ENCODE measurements around the gene METAP1D.

METAP1D gene

DNA sequence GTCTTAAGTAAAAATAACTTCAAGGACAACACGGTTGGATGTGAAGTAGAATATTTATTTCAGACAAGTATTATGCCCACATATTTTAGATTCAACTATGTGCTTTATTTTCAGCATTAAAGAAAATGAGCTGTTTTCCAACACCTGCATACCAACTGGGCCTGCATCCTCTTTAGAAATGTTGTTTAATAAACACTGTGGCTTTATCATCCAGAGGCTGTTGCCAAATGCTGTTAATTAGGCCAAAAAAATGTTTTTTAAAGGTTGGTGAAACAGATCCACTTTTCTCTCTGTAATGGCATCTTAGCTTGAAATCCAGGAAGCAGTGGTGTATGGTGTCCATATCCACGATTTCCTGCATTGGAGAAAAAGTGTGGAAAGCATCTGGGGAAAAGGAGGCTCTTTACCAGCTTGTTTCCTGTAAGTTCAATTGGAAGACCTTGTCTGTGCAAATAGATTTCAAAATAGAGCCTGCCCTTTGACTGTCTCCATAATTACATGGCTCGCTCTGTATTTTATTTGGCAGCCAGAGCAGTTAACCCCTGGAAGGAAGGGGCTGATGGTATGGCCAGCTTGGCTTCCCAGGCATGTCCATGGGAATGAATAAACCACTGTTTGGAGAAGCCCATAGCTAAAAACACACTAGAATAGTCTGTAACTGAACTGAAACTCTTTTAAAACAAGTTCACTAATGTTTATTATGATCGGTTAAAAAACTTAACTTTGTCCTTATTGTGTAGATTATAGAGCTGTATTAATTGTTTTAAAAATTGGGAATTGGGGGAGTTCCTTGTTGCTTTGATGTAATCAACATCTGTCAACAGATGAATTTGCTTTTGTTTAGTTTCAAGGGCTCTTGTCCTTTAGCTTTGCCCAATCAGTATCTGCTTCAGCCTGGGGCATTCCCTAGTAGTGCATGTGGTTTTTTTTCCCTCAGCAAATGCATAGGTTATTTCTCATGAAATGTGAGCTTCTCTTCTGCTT, 52.5 kb downstream of the METAP1D start:
- TF ChIP-seq USF1 (IDR thresholded peaks at IDR 0.05) (no peak), TAF1 (IDR thresholded peaks at IDR 0.05; ENCODE audit: low read depth) (no peak), TEAD4 (IDR thresholded peaks at IDR 0.05) (no peak), CEBPB (IDR thresholded peaks at IDR 0.05) (no peak)
- TF ChIP-seq, protein P1, sequence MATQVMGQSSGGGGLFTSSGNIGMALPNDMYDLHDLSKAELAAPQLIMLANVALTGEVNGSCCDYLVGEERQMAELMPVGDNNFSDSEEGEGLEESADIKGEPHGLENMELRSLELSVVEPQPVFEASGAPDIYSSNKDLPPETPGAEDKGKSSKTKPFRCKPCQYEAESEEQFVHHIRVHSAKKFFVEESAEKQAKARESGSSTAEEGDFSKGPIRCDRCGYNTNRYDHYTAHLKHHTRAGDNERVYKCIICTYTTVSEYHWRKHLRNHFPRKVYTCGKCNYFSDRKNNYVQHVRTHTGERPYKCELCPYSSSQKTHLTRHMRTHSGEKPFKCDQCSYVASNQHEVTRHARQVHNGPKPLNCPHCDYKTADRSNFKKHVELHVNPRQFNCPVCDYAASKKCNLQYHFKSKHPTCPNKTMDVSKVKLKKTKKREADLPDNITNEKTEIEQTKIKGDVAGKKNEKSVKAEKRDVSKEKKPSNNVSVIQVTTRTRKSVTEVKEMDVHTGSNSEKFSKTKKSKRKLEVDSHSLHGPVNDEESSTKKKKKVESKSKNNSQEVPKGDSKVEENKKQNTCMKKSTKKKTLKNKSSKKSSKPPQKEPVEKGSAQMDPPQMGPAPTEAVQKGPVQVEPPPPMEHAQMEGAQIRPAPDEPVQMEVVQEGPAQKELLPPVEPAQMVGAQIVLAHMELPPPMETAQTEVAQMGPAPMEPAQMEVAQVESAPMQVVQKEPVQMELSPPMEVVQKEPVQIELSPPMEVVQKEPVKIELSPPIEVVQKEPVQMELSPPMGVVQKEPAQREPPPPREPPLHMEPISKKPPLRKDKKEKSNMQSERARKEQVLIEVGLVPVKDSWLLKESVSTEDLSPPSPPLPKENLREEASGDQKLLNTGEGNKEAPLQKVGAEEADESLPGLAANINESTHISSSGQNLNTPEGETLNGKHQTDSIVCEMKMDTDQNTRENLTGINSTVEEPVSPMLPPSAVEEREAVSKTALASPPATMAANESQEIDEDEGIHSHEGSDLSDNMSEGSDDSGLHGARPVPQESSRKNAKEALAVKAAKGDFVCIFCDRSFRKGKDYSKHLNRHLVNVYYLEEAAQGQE (IDR thresholded peaks at IDR 0.05; ENCODE audit: low read depth) = no peak

DNA sequence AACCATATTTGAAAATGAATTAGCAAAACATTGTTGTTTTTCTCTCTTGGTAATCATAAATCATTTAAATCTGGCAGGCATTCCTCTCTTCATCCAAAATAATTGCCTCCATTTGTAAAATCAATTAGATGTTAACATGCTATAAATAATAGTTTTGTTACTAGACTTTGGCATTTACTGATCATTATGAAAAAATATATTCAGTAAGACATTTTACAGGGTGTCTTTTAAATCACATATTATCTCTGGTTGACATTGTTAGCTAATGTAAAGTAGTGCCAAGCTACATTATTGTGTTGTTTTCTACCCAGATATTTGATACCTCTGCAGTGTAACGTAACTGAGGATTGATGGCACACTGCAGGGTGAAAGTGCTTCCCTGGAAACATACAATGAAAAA, 53.7 kb downstream of the METAP1D start:
- no peak for TF ChIP-seq EP300 (IDR thresholded peaks at IDR 0.05; ENCODE audit: borderline replicate concordance)
- no peak for TF ChIP-seq NFIC (IDR thresholded peaks at IDR 0.05)
- no peak for TF ChIP-seq TCF12 (IDR thresholded peaks at IDR 0.05; ENCODE audit: low read depth)
- TF ChIP-seq USF1 (IDR thresholded peaks at IDR 0.05) = no peak
- TF ChIP-seq RAD21 (IDR thresholded peaks at IDR 0.05; ENCODE audit: low read depth) = no peak
- TF ChIP-seq CREB1 (IDR thresholded peaks at IDR 0.05; ENCODE audit: low read depth) = no peak
- TF ChIP-seq TAF1 (IDR thresholded peaks at IDR 0.05; ENCODE audit: low read depth) = no peak
- TF ChIP-seq FOXM1 (IDR thresholded peaks at IDR 0.05; ENCODE audit: borderline replicate concordance, low read depth) = no peak
- TF ChIP-seq, protein P2, sequence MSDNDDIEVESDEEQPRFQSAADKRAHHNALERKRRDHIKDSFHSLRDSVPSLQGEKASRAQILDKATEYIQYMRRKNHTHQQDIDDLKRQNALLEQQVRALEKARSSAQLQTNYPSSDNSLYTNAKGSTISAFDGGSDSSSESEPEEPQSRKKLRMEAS (IDR thresholded peaks at IDR 0.05) = no peak
- TF ChIP-seq, protein P1 (IDR thresholded peaks at IDR 0.05; ENCODE audit: low read depth) = no peak
- TF ChIP-seq TEAD4 (IDR thresholded peaks at IDR 0.05) = no peak
- no peak for TF ChIP-seq ZBTB7A (IDR thresholded peaks at IDR 0.05; ENCODE audit: low read depth)
- no peak for TF ChIP-seq CEBPB (IDR thresholded peaks at IDR 0.05)
- no peak for TF ChIP-seq YY1 (IDR thresholded peaks at IDR 0.05; ENCODE audit: low read depth)
- no peak for TF ChIP-seq EGR1 (IDR thresholded peaks at IDR 0.05)

- TF ChIP-seq USF1 (IDR thresholded peaks at IDR 0.05) (no peak), CREB1 (IDR thresholded peaks at IDR 0.05; ENCODE audit: low read depth) (no peak), ZBTB7A (IDR thresholded peaks at IDR 0.05; ENCODE audit: low read depth) (no peak), TCF12 (IDR thresholded peaks at IDR 0.05; ENCODE audit: low read depth) (no peak), CEBPB (IDR thresholded peaks at IDR 0.05) (no peak), YY1 (IDR thresholded peaks at IDR 0.05; ENCODE audit: low read depth) (no peak), TAF1 (IDR thresholded peaks at IDR 0.05; ENCODE audit: low read depth) (no peak), RAD21 (IDR thresholded peaks at IDR 0.05; ENCODE audit: low read depth) (no peak), FOXM1 (IDR thresholded peaks at IDR 0.05; ENCODE audit: borderline replicate concordance, low read depth) (no peak), EP300 (IDR thresholded peaks at IDR 0.05; ENCODE audit: borderline replicate concordance) (no peak), TEAD4 (IDR thresholded peaks at IDR 0.05) (no peak), NFIC (IDR thresholded peaks at IDR 0.05) (no peak), EGR1 (IDR thresholded peaks at IDR 0.05) (no peak)
- TF ChIP-seq, protein P1 (IDR thresholded peaks at IDR 0.05; ENCODE audit: low read depth) = no peak
- TF ChIP-seq, protein P2 (IDR thresholded peaks at IDR 0.05) = no peak
Measured at GRCh38 chr2:172056293-172056692, 56.5 kb downstream of the METAP1D start.
